Measurements from ENCODE around the gene GIGYF1. TPM values are rescaled to one million over a fixed set of nuclear protein-coding genes. Genes with fewer than 3 reads are reported as not detected.
A peak's percentile ranks its signal among the peaks of the same experiment; 100 is the strongest.

GIGYF1 gene
- total RNA-seq, 4 donors from 2014 or later: 9.7 to 90.9 (median 31.9) TPM

- Histone ChIP-seq H3K27ac (no peak overlapping the region), H3K4me1 (peaks cover 8 to 16% of the 10 kb centered on the region in 2 donors), H3K4me3 (no peak overlapping the region), H3K27me3 (no peaks in the 10 kb centered on the region), H3K9me3 (no peaks in the 10 kb centered on the region), H3K36me3 (no peaks in the 10 kb centered on the region)
- no peak for DNase-seq
- TF ChIP-seq CTCF (IDR thresholded peaks at IDR 0.05) (no peak), POLR2A (IDR thresholded peaks at IDR 0.05) (no peak)
- intact Hi-C loops (cut with DNase I; ENCODE audit: low total_unique reads): loop anchor here (10.0 kb wide), 2 partner anchors 120 to 220 kb away; partner anchors contain the start of gene SPACDR
Measured at GRCh38 chr7:100684534-100685042, 9.5 kb downstream of the GIGYF1 start.

GRCh38 chr7:100683659-100684533 lies 10.2 kb downstream of the GIGYF1 start:
- TF ChIP-seq CTCF (IDR thresholded peaks at IDR 0.05) (no peak), POLR2A (IDR thresholded peaks at IDR 0.05) (no peak)
- H3K36me3 ChIP-seq: no peaks in the 10 kb centered on the region
- H3K27me3 ChIP-seq: no peaks in the 10 kb centered on the region
- no peak overlapping the region for H3K4me3 ChIP-seq
- peaks cover 8 to 9% of the 10 kb centered on the region in 2 donors for H3K4me1 ChIP-seq
- no peaks in the 10 kb centered on the region for H3K9me3 ChIP-seq
- DNase-seq: peak in 1 of 2 donors; percentile 18
- intact Hi-C loops (cut with DNase I; ENCODE audit: low total_unique reads): loop anchor here (10.0 kb wide), 2 partner anchors 119 to 219 kb away; partner anchors contain the start of gene SPACDR
- no peak overlapping the region for H3K27ac ChIP-seq

DNA sequence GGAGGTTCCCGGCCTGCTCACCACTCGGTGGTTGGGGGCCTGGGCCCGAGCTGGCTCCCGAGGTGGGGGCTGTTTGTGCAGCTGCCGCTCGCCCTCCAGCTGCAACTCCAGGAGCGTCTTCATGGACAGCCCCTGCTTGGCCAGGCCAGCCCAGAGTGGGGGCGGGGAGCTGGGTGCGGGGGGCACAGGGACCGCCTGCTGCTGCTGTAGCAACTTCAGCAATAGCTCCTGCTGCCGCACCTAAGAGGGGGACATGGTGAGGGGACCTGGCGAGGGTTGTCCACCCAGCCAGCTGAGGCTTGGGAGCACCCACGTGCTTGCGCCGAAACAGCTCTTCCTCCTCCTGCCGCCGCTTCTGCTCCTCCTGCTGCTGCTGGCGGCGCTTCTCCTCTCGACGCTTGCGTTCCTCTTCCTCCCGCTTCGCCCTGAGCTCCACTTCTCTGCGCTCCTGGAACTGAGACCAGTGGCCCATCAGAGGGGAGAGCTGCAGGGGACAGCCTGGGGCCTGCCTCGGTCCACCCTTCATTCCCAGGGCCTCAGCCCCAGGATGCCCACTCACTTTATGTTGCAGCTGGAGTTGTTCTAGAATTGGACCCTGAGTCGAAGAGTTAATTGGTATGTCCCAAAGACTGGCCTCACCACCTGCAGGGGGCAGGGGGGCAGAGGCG lies 10.9 kb downstream of the GIGYF1 start:
- DNase-seq: no peak
- Histone ChIP-seq H3K36me3 (no peaks in the 10 kb centered on the region), H3K27me3 (no peaks in the 10 kb centered on the region), H3K9me3 (no peaks in the 10 kb centered on the region), H3K4me3 (no peak overlapping the region), H3K27ac (peak overlapping the region in 1 of 2 donors; percentile 33), H3K4me1 (peaks cover 2 to 4% of the 10 kb centered on the region in 2 donors)
- TF ChIP-seq POLR2A (IDR thresholded peaks at IDR 0.05) (no peak), CTCF (IDR thresholded peaks at IDR 0.05) (no peak)
- intact Hi-C loops (cut with DNase I; ENCODE audit: low total_unique reads): loop anchor here (10.0 kb wide), 2 partner anchors 118 to 218 kb away; partner anchors contain the start of gene SPACDR

- Histone ChIP-seq H3K9me3 (no peaks in the 10 kb centered on the region), H3K4me3 (no peak overlapping the region), H3K36me3 (no peaks in the 10 kb centered on the region), H3K27me3 (no peaks in the 10 kb centered on the region), H3K4me1 (no peaks in the 10 kb centered on the region), H3K27ac (peak overlapping the region in 1 of 2 donors; percentile 33)
- no peak for TF ChIP-seq POLR2A (IDR thresholded peaks at IDR 0.05)
- no peak for TF ChIP-seq CTCF (IDR thresholded peaks at IDR 0.05)
- peak in 1 of 2 donors; percentile 37 for DNase-seq
- intact Hi-C loops (cut with DNase I; ENCODE audit: low total_unique reads): loop anchor here (10.0 kb wide), 2 partner anchors 117 to 217 kb away; partner anchors contain the start of gene SPACDR
Measured at GRCh38 chr7:100682228-100682741, 11.8 kb downstream of the GIGYF1 start.
